AG09309 (cell line): ENCODE measurements around the gene NOS1.
"Not testable (repeated sequence)": the region's sequence is repeated elsewhere in the genome, so short reads cannot be mapped to it uniquely, and the experiment has no call there.

Experiments
- DNase-seq: peaks from one replicate; pipeline ENCODE4 v3.0.0-alpha.2; 2010; ENCODE audit warnings: low read depth
- H3K4me3 ChIP-seq: 2 replicates; pipeline ENCODE4 v1.5.1; 2011; ENCODE audit warnings: mild to moderate bottlenecking, low read depth, low read length, moderate library complexity; ENCODE audit not compliant: control insufficient read depth
- CTCF ChIP-seq: IDR thresholded peaks from 2 replicates; pipeline ENCODE4 v1.5.1; 2011; ENCODE audit warnings: mild to moderate bottlenecking, low read depth, low read length, inconsistent platforms; ENCODE audit not compliant: insufficient read depth, control insufficient read depth; ENCODE audit errors: missing control alignments

NOS1 gene

GRCh38 chr12:117190210-117190781 is 171.1 kb downstream of the NOS1 start, which contains the start of gene FBXO21:
FBXO21 (minus strand) TSS chr12:117190470; CDS start chr12:117190456, 14 bp downstream.
- peak within 1 kb of the TSS; percentile 88 for H3K4me3 ChIP-seq
- DNase-seq = peak; percentile 8
- TF ChIP-seq CTCF = no peak

- no peak for TF ChIP-seq CTCF
- DNase-seq = no peak
- H3K4me3 ChIP-seq = peak overlapping the region; percentile 88
Observed at GRCh38 chr12:117189725-117190209, 171.7 kb downstream of the NOS1 start.

- TF ChIP-seq CTCF = no peak
- peak overlapping the region; percentile 88 for H3K4me3 ChIP-seq
Observed at GRCh38 chr12:117188961-117189724, 172.3 kb downstream of the NOS1 start.

GRCh38 chr12:117188121-117188665 is 173.2 kb downstream of the NOS1 start:
- no peak for DNase-seq
- no peak for TF ChIP-seq CTCF
- no peak overlapping the region for H3K4me3 ChIP-seq

More at GRCh38 chr12:117188961-117189724, 172.3 kb downstream of the NOS1 start:
- peak; percentile 24 for DNase-seq

GRCh38 chr12:117187421-117187820 is 174.0 kb downstream of the NOS1 start:
- no peak for DNase-seq
- no peak for TF ChIP-seq CTCF
- H3K4me3 ChIP-seq = no peak overlapping the region

GRCh38 chr12:117182866-117183265 is 178.6 kb downstream of the NOS1 start:
- TF ChIP-seq CTCF = no peak
- H3K4me3 ChIP-seq = no peak overlapping the region
- DNase-seq = no peak

- not testable (repeated sequence) for H3K4me3 ChIP-seq, DNase-seq
Observed at GRCh38 chr12:117181468-117181843, 180.0 kb downstream of the NOS1 start.
